Chondrocyte (in vitro differentiated cells): Measurements from ENCODE around the gene TRPM3. TPM values are rescaled to one million over a fixed set of nuclear protein-coding genes. Genes with fewer than 3 reads are reported as not detected.

ENCODE experiments used
- DNase-seq: peaks from one replicate; pipeline ENCODE4 v3.0.0; 2021; ENCODE audit warnings: mixed read lengths, low spot score
- H3K27ac Mint-ChIP-seq: one replicate; pipeline ENCODE4 v1.8.0; 2021; ENCODE audit warnings: mild to moderate bottlenecking, moderate library complexity, mixed read lengths; ENCODE audit not compliant: unreplicated experiment
- H3K27me3 Mint-ChIP-seq: 2 replicates; pipeline ENCODE4 v1.8.0; 2021; ENCODE audit warnings: low read depth, mixed read lengths
- H3K36me3 Mint-ChIP-seq: 2 replicates; pipeline ENCODE4 v1.8.0; 2021; ENCODE audit warnings: low read depth, mixed read lengths
- H3K4me1 Mint-ChIP-seq: 2 replicates; pipeline ENCODE4 v1.8.0; 2021; ENCODE audit warnings: low read depth, mild to moderate bottlenecking, mixed read lengths
- H3K4me3 Mint-ChIP-seq: one replicate; pipeline ENCODE4 v1.8.0; 2021; ENCODE audit warnings: mild to moderate bottlenecking, moderate library complexity, mixed read lengths; ENCODE audit not compliant: unreplicated experiment
- H3K9me3 Mint-ChIP-seq: 2 replicates; pipeline ENCODE4 v1.8.0; 2021; ENCODE audit warnings: low read depth, mixed read lengths
- CTCF ChIP-seq: fragments of 200-600 bp; sonication (generic); IDR thresholded peaks from 2 replicates; pipeline ENCODE4 v1.5.0; 2021; ENCODE audit warnings: antibody characterized with exemption, mild to moderate bottlenecking, moderate library complexity
- total RNA-seq: library from RNA; stranded (reverse); gene quantifications from 3 replicates; pipeline ENCODE4 v1.2.1, GENCODE V29; 2021

The TRPM3 gene
- total RNA-seq, 1 donor from 2014 or later: not detected

GRCh38 chr9:70615464-70616138 lies 505.8 kb downstream of the TRPM3 start:
- Mint-ChIP-seq H3K4me3 (no peak overlapping the region), H3K27ac (no peak overlapping the region), H3K9me3 (no peaks in the 10 kb centered on the region), H3K4me1 (peaks cover 35% of the 10 kb centered on the region), H3K36me3 (peaks cover 1% of the 10 kb centered on the region), H3K27me3 (no peaks in the 10 kb centered on the region)
- TF ChIP-seq CTCF: no peak
- no peak for DNase-seq

GRCh38 chr9:70614786-70615463 lies 506.5 kb downstream of the TRPM3 start:
- no peak for TF ChIP-seq CTCF
- Mint-ChIP-seq H3K4me1 (peaks cover 38% of the 10 kb centered on the region), H3K27me3 (no peaks in the 10 kb centered on the region), H3K9me3 (no peaks in the 10 kb centered on the region), H3K4me3 (no peak overlapping the region), H3K36me3 (peaks cover 1% of the 10 kb centered on the region), H3K27ac (no peak overlapping the region)
- no peak for DNase-seq

- TF ChIP-seq CTCF: no peak
- Mint-ChIP-seq H3K9me3 (no peaks in the 10 kb centered on the region), H3K4me3 (no peak overlapping the region), H3K36me3 (peaks cover 1% of the 10 kb centered on the region), H3K4me1 (peaks cover 46% of the 10 kb centered on the region), H3K27ac (peak overlapping the region; percentile 11), H3K27me3 (no peaks in the 10 kb centered on the region)
- DNase-seq: no peak
These were observed 508.2 kb downstream of the TRPM3 start for GRCh38 chr9:70613024-70613768.

- no peak for TF ChIP-seq CTCF
- Mint-ChIP-seq H3K4me3 (no peak overlapping the region), H3K4me1 (peaks cover 40% of the 10 kb centered on the region), H3K27me3 (no peaks in the 10 kb centered on the region), H3K27ac (no peak overlapping the region), H3K9me3 (no peaks in the 10 kb centered on the region), H3K36me3 (no peaks in the 10 kb centered on the region)
- DNase-seq: no peak
These were observed 511.2 kb downstream of the TRPM3 start for GRCh38 chr9:70610287-70610644.

GRCh38 chr9:70609542-70610286 lies 511.7 kb downstream of the TRPM3 start:
- DNase-seq: no peak
- Mint-ChIP-seq H3K4me1 (peaks cover 35% of the 10 kb centered on the region), H3K27me3 (no peaks in the 10 kb centered on the region), H3K27ac (peak overlapping the region; percentile 57), H3K9me3 (no peaks in the 10 kb centered on the region), H3K36me3 (no peaks in the 10 kb centered on the region), H3K4me3 (no peak overlapping the region)
- no peak for TF ChIP-seq CTCF
